Measurements from ENCODE around the gene RNF10.

- no peak for TF ChIP-seq CTCF (IDR thresholded peaks at IDR 0.05)
- TF ChIP-seq POLR2A (IDR thresholded peaks at IDR 0.05), result no peak
Observed at GRCh38 chr12:120504587-120504986, 29.6 kb upstream of the RNF10 start.
